Left lung (tissue), 10 donors: ENCODE measurements around the gene SIGLEC15. TPM values are rescaled to one million over a fixed set of nuclear protein-coding genes. Genes with fewer than 3 reads are reported as not detected.
"Not testable (repeated sequence)": the region's sequence is repeated elsewhere in the genome, so short reads cannot be mapped to it uniquely, and the experiment has no call there.

Source experiments
- ATAC-seq: fragments of 200-7000 bp; cut with Tn5 transposase; one replicate; pipeline ENCODE4 v1.9.1; 2020; ENCODE audit warnings: moderate library complexity
- DNase-seq, 4 donors: peaks; one replicate each; pipeline ENCODE4 v3.0.0-alpha.2; 2013 to 2020
- H3K27ac ChIP-seq, 2 donors: fragments of 200-600 bp; sonication (generic) in 1 of 2; one replicate each; pipeline versions ENCODE4 v1.5.0 to v1.8.0; 2020 to 2021
- H3K27me3 ChIP-seq, 2 donors: fragments of 200-600 bp; sonication (generic) in 1 of 2; one replicate each; pipeline versions ENCODE4 v1.5.0 to v1.8.0; 2020 to 2021
- H3K36me3 ChIP-seq, 2 donors: fragments of 200-600 bp; sonication (generic) in 1 of 2; one replicate each; pipeline versions ENCODE4 v1.5.0 to v1.8.0; 2020 to 2021
- H3K4me1 ChIP-seq, 2 donors: fragments of 200-600 bp; one replicate each; pipeline ENCODE4 v1.8.0; 2021
- H3K4me3 ChIP-seq, 2 donors: fragments of 200-600 bp; sonication (generic) in 1 of 2; one replicate each; pipeline versions ENCODE4 v1.5.0 to v1.8.0; 2020 to 2021; ENCODE audit warnings: mild to moderate bottlenecking in 1 of 2
- H3K9me3 ChIP-seq, 2 donors: fragments of 200-600 bp; sonication (generic) in 1 of 2; one replicate each; pipeline versions ENCODE4 v1.5.0 to v1.8.0; 2020 to 2021
- intact Hi-C, 2 donors: fragments of 100-400 bp; cut with DNase I; formaldehyde crosslinking; loops; one replicate each; pipeline versions ENCODE4 v1.11.2 to v1.14.2; 2022
- polyA plus RNA-seq, 6 donors: library from polyadenylated mRNA; unstranded; fragments of 120-200 nt; gene quantifications; one replicate each; pipeline ENCODE4 v1.2.1, GENCODE V29; 2013; ENCODE audit not compliant: insufficient read length in 6 of 6
- total RNA-seq, 2 donors: library from RNA; stranded (reverse); fragmentation: NEBNext Ultra II Directional; extraction: Animal tissue kit (Norgen Biotek cat#: 25700); gene quantifications; one replicate each; pipeline ENCODE4 v1.2.1, GENCODE V29; 2021
- TF ChIP-seq, protein P1 (sequence below), 2 donors: fragments of 200-600 bp; sonication (generic) in 1 of 2; IDR thresholded peaks; one replicate each; pipeline versions ENCODE4 v1.5.0 to v1.8.0; 2021; ENCODE audit warnings: antibody characterized with exemption in 2 of 2
- donor health status: DM: no; HTN: yes; CAD: no.
- donor health status: DM: no; HTN: no; CAD: no.

Gene SIGLEC15
- total and polyA plus RNA-seq, 8 donors = 0.19 to 0.47 (median 0.33) TPM

DNA sequence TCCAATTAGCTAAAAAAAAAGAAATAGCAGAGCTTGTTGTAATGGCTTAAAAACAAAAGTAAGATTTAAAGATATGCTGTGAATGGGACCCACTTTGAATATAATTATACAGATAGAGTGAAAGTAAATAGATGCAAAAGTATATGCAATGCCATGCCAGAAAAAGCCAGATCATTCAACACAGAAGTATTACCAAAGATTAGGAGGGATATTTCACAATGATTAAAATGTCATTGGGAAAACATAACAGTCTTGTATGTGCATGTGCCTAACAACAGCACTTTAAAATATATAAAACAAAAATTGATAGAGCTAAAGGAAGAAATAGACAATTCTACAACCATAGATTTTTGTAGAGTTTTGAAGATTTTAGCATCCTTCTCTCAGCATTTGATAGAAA is 19.9 kb upstream of the SIGLEC15 start:
- Histone ChIP-seq H3K27me3 (no peaks in the 10 kb centered on the region), H3K36me3 (no peaks in the 10 kb centered on the region), H3K4me3 (no peak overlapping the region), H3K27ac (no peak overlapping the region), H3K4me1 (no peaks in the 10 kb centered on the region), H3K9me3 (peaks cover 0 to 18% of the 10 kb centered on the region in 2 donors)
- TF ChIP-seq, protein P1, sequence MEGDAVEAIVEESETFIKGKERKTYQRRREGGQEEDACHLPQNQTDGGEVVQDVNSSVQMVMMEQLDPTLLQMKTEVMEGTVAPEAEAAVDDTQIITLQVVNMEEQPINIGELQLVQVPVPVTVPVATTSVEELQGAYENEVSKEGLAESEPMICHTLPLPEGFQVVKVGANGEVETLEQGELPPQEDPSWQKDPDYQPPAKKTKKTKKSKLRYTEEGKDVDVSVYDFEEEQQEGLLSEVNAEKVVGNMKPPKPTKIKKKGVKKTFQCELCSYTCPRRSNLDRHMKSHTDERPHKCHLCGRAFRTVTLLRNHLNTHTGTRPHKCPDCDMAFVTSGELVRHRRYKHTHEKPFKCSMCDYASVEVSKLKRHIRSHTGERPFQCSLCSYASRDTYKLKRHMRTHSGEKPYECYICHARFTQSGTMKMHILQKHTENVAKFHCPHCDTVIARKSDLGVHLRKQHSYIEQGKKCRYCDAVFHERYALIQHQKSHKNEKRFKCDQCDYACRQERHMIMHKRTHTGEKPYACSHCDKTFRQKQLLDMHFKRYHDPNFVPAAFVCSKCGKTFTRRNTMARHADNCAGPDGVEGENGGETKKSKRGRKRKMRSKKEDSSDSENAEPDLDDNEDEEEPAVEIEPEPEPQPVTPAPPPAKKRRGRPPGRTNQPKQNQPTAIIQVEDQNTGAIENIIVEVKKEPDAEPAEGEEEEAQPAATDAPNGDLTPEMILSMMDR (IDR thresholded peaks at IDR 0.05) = no peak
- intact Hi-C loops = no loop called here
- ATAC-seq (no peak), DNase-seq (no peak)

DNA sequence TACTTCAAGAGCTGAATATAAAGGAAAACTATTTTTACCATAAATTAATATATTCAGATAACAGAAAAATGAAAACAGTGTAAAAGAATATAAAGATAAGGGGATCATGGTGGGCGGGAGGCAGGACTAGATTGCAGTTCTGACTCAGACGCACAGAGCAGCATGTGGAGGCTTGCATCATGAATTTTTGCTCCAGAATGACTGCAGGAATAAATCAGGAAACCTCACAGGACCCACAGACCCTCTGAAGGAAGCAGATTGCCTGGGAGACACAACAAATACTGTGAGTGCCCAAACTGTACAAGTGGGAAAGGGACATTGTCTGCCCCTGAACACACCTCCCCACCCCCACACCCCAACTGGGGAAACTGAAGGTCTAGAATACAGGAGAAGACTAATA is 19.2 kb upstream of the SIGLEC15 start:
- no peak for ATAC-seq
- Histone ChIP-seq H3K27me3 (no peaks in the 10 kb centered on the region), H3K36me3 (no peaks in the 10 kb centered on the region), H3K9me3 (peaks cover 0 to 18% of the 10 kb centered on the region in 2 donors), H3K4me1 (no peaks in the 10 kb centered on the region), H3K27ac (no peak overlapping the region), H3K4me3 (no peak overlapping the region)
- DNase-seq = no peak
- intact Hi-C loops = no loop called here
- TF ChIP-seq, protein P1 (IDR thresholded peaks at IDR 0.05) = no peak

DNA sequence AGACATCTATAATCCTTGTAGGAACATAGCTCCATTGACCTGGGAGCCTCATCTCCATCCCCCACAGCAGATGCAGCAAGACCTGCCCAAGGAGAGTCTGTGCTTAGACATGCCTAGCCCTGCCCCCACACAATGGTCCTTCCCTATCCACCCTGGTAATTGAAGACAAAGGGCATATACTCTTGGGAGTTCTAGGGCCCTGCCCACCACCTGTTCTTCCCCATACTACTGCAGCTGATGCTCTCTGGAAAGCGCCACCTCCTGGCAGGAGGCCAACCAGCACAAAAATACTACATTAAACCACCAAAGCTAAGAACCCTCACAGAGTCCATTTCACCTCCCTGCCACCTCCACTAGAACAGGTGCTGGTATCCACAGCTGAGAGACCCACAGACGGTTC is 18.3 kb upstream of the SIGLEC15 start:
- H3K36me3 ChIP-seq, H3K27me3 ChIP-seq, H3K27ac ChIP-seq, H3K4me3 ChIP-seq, ATAC-seq, DNase-seq, intact Hi-C loops, H3K4me1 ChIP-seq: not testable (repeated sequence)
- H3K9me3 ChIP-seq = peaks cover 0 to 18% of the 10 kb centered on the region in 2 donors

DNA sequence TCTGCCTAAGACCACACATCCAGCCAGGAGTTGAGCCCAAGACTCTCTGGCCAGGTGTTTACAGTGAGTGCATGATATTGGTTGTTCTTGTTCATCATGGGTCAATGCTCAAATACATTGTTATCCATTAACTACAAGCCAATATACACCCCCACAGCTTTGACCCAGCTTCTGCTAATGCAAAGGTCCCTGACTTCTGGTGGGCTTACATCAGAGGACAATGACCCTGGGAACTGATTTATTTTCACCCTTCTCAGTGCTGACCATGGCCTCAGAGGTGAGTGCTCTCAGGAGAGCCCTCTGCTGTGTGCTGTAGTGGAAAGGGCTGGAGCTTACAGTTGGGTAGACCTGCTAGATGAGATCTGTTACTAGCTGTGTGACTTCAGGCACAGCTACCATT is 10.7 kb upstream of the SIGLEC15 start:
- DNase-seq, H3K4me3 ChIP-seq, ATAC-seq, H3K9me3 ChIP-seq, H3K36me3 ChIP-seq, H3K27ac ChIP-seq, H3K4me1 ChIP-seq, intact Hi-C loops, H3K27me3 ChIP-seq: not testable (repeated sequence)

DNA sequence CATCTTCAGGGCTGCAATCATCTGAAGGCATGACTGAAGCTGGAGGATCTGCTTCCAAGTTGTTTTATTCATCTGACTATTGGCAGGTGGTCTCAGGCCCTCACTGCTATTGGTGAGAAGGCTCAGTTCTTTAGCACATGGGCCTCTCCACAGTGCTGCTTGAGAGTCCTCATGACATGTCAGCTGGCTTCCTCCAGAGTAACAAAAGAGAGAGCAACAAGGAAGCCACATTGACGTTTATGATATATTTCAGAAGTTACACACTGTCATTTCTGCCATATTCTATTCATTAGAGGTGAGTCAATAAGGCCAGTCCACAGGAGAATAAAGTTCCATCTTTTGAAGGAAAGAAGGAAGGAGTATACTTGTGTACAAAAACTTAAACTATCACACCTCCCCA is 7.9 kb upstream of the SIGLEC15 start:
- TF ChIP-seq, protein P1 (IDR thresholded peaks at IDR 0.05) = no peak
- ATAC-seq (no peak), DNase-seq (no peak)
- no peaks in the 10 kb centered on the region for H3K27me3 ChIP-seq
- intact Hi-C loops = no loop called here
- no peak overlapping the region for H3K27ac ChIP-seq
- no peaks in the 10 kb centered on the region for H3K4me1 ChIP-seq
- peaks cover 0 to 5% of the 10 kb centered on the region in 2 donors for H3K9me3 ChIP-seq
- H3K36me3 ChIP-seq = no peaks in the 10 kb centered on the region
- H3K4me3 ChIP-seq = no peak overlapping the region

DNA sequence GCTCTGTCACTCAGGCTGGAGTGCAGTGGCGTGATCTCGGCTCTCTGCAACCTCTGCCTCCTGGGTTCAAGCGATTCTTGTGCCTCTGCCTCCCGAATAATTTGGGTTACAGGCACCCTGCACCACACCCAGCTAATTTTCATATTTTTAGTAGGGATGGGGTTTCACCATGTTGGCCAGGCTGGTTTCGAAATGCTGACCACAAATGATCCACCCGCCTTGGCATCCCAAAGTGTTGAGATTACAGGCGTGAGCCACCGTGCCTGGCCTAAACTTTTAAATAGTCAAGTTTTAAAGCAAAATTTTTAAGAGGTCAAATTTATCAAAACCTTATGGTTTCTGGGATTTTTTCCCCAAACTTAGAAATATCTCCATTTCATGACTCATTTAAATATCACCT is 6.7 kb upstream of the SIGLEC15 start:
- intact Hi-C loops, ATAC-seq, H3K27ac ChIP-seq, DNase-seq, H3K4me1 ChIP-seq, H3K36me3 ChIP-seq, H3K4me3 ChIP-seq, H3K9me3 ChIP-seq, H3K27me3 ChIP-seq: not testable (repeated sequence)

DNA sequence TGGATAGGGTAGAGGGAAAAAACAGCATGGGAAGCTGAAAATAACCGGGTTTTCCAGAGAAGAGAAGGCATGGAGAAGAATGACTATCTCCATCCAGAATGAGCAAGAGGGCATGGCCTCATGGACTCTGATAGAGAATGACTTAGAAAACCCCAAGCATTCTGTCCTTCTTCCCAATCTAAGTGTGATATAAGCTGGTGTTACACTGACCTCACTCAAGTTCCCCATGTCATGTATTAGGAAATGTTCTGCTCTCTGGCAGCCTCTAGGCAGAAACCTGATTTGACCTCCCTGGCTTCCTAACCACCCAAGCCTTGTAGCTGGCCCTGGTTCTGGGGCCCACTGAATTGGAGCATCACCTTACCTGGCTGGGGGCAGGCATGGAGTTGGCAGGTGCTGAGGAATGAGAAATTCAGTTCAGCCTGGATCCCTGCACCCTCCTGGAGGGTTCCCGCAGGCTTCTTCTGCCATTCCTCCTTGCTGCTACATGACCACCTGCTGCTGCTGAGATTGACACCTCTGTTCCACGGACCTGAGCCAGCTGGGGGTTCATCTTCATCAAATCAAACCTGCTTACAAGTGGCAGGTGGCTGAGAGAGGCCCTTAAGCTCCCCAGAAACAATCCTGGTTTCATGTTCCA is 5.2 kb upstream of the SIGLEC15 start:
- Histone ChIP-seq H3K27ac (no peak overlapping the region), H3K27me3 (no peaks in the 10 kb centered on the region), H3K9me3 (peaks cover 0 to 5% of the 10 kb centered on the region in 2 donors), H3K4me1 (no peaks in the 10 kb centered on the region), H3K4me3 (no peak overlapping the region), H3K36me3 (no peaks in the 10 kb centered on the region)
- TF ChIP-seq, protein P1 (IDR thresholded peaks at IDR 0.05) = no peak
- DNase-seq = no peak
- intact Hi-C loops = no loop called here
- ATAC-seq = no peak
